ENCODE measurements around the gene RTTN.
"Not testable (repeated sequence)": the region's sequence is repeated elsewhere in the genome, so short reads cannot be mapped to it uniquely, and the experiment has no call there.

Gene RTTN

DNA sequence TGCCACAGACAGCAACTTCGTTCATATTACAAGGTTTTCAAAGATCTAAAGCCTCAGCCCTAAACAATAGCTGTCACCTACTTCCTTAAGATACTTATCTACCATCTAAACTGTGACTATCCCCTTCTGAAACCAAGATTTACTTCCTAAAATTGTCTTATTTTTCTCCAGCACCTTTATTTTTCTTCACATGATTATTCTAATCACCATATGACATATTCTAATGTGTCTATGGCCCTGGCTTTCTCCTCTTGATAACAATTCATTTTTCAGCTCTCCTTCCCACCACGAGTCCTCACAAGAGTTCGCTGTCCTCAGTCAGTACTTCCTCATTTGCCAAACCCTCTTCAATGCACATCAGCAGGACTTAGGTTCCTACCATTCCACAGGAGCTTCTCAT, 53.9 kb downstream of the RTTN start:
- no peak for DNase-seq

DNA sequence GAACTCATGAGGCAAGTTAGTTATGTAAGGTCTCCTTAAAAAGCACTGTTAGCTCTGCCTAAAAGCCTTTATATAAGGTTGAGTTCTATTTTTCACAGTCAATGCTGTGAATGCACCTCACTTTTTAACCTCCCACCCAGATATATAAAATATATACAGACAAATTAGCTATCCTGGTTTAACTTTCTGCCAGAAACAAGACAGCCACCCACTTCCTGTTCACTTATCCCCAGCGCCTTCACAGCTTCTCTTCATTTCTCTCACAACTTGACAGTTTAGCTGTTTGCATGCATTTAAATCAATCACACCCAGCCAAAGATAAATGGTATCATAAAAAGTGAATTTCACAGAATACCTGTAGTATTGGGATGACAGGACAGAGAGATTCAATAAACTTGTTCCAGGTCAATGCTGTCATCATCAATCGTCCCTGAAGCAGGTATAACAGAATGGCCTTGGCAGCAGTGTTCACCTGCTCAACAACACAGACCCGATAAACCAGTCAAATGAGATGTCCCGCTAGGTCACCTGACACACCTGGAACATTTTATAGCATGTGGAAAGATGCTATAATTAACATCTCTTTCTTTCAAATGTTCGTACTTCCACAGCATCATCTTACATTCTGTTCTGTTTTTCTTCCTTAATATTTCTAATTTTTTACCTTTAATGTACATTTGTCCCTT, 55.7 kb downstream of the RTTN start:
- no peak for DNase-seq

DNA sequence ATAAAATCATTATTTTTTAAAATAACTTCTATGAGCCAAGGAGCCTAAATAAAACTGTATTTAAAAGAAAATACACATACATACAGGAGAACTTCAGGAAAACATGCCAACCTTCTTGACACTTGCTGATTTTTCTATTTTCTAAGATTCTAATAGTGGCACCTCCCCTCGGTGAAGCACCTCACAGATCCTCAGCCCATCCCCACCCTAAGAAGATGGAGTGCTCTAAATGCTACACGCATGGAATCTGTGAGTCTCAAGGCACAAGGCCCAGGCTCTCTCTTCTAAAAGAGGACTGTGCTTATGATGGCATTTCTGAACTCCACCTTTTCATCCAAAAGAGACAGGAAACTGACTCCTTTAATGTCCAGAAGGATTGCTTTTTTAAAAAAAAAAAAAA, 56.3 kb downstream of the RTTN start:
- no peak for DNase-seq

DNA sequence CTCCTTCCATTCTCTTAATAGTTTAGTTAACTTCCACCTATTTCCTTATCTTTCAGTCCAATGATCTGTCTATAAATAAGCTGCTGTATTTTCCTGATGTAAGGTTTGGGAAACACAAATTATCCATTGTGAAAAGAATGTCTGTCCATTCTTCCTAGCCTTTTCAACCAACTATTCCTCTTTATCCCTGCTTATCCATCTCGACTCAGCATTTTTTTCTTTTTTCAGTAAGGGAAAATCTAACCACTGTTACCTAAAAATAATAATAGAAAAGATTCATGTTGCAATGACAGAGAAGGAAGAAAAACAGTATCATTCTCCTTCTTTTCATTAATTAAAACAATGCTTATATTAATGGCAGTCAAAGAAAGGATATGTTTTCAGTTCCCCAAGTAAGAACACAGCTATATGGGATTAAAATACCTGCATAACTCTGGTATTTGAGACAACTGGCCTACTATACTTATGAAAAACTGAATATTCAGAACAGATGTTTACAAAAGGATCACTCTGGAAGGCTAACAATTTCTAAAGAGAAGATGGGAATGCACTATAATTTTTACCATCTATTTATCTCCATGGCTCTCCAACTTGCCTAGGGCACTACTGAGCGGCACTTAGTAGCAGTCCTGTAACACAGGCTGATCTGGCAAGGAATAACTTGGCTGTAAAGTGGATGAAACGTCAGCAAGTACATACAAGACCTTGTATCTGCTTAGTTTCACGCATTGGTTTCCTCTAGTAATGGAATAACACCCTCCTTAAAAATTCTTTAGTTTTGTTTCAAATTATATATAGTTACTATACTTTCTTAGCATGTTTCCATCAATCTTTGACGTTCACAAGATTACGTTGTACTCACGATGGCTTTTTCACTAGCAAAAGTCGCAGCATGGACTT, 57.2 kb downstream of the RTTN start:
- no peak for DNase-seq

DNA sequence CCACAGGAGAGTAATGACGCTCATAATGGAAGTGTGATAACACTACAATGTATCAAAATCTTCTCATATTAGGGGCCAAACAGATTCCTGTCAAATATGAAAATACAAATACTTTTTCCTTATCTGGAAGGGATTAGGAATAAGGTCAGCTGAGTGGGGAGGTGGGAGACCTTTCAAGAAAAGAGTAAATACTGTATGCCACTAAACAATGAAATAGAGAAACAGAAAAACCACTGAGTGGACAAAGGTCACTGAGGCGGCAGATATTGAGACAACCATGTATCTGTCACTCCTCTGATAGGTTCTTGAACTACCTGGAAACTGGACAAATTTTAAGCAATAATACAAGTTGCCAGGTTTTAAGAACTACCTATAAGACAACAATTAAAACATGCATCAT, 59.3 kb downstream of the RTTN start:
- no peak for DNase-seq

DNA sequence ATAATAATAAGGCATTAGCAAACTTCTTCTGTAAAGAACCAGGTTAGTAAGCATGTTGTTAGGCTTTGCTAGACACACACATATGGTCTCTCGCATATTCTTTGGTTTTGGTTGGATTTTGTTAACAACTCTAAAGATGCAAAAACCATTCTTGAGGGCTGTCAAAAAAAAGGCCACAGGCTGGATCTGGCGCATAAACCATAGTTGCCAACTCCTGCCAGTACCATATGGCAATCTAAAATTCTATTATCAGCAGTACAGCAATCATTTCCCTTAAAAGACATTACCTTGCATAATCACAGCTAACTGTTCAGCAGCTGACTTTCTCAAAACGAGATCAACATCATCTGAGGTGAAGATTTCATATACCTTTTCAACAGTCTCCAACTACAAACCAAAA, 63.5 kb downstream of the RTTN start:
- DNase-seq: no peak

DNA sequence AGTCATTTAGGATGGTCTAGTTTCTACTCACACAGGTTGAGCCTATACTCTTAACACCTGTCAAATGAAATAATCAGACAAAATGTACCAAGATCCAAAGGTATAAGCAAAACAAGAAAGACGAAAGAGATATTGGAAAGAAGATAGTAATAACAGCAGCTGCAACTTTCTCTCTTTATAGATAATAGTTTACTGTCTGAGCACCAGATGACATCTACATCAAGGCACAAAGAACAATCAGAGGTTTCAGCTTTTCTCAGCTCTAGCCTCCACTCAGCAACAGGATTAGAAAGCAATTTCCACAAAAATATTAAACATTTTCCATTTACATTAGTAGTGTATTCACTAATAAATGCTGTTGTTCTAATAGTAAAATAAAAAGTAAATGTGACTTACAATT, 66.3 kb downstream of the RTTN start:
- DNase-seq: no peak

DNA sequence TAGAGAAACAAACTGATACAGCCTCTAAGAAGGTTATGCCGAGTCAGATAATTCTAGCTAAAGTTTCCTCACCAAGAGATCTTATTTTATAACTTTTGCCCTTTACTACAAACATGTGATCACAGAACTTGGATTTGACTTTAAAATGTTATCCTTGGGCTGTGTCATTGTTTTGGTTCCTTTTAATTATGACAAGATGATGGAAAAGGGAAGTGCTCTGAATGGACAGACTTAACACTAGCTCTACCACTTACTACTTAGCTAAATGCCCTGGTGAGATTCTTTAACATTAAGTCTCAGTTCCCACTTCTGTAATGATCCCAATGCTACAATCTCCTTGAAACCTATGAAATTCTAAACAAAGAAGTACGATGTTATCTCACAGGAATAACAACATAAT, 69.9 kb downstream of the RTTN start:
- DNase-seq: no peak

DNA sequence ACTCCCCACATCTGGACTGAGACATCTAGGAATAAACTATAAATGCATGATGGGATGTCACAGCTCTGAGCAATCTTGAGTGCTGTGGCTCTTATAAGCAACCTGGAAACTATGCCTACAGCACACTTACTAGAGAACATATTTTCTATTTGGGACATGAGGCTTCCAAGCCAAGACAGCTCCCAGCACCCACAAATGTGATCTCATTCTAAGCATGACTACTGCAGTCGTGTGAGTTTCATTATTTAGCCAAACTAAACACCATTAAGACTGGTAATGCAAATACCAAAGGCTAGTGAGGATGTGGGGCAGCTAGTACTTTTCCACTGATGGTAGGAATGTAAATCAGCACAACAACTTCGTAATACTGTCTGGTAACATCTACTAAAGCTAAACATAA, 72.5 kb downstream of the RTTN start:
- no peak for DNase-seq

DNA sequence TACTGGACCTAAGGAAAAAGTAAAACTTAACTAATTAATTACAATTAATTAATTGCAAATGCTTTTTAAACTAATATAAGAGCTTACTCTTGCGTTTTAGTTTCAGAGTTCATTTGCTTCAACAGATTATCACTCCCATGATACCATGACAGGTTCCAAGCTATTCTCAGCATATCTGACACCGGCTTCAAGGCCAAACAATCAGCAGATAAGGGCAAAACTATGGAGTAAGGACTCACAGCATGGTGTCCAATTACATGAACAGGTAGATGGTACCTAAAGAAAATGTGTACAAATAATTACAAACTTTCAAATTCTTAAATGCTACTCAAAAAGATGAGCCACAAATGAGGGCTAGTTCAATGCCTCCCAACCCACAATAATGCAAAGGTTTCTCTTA, 77.2 kb downstream of the RTTN start:
- no peak for DNase-seq

DNA sequence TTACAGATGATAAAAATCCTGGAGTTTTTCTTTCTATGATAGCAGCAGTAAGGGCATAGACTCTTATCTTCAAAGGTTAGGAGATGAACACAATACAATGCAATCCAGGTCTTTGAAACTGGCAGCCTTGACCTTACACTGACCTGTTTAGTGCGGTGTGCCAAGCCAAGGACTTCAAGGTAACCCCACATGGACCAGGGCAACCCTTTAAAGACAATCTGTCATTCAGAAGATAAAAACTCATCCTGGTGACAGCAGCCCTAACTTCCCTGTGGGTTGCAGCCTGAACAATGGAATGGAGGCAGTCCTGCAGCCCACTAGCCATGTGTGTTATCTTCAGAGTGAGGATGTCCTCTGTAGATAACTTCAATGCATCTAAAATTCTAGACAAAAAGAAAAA, 78.1 kb downstream of the RTTN start:
- DNase-seq: no peak

DNA sequence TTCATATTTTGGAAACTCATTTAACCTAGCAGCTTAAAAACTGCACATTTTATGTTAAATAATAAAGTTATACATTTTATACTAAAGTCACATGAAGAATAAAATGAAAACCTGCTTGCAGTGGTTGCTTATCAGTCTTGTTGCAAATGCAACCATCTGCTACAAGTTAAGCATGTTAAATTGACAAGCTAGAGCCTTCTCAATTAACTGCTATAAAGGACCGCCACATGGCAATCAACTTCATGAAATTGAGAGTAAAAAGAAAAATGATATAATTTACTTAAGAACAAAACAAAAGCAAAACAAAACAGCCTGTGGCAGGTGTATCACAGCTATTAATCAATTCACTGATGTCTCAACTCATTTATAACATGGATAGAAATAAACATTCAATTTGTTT, 78.7 kb downstream of the RTTN start:
- DNase-seq: no peak

DNA sequence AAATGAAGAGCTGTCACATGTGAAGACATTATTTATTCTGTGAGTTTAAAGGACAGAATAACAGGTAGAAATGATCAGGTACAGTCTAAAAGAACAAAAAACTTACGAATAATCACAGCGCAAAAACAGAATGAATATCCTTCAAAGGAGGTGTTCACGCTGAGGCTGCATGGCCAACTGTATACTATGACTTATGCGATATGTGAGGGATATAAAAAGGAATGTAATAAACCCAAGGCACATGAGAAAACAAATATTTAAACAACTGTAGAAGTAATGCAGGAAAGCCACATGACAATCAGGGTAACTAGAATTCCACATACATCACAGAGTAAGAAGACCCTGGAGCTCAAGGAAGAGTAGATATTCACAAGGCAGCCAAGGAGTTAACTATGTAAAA, 81.3 kb downstream of the RTTN start:
- DNase-seq: no peak

DNA sequence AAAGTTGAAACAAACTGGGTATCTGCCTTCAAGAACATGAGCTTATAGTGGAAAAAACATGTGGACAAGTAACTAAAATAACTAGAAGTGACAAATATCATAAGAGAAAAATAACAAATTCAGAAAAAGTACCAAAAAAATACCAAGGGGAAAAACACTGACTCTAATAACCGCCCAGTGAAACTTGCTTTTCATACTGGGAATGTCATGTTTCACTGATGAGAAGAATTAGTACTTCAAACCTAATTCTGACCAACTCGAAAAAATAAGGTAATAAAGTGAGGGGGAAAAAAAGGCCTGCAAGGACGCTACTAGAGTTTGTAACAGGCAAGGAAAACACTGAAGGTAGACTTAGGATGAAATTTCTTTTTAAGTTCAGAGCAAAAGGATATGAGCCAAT, 83.6 kb downstream of the RTTN start:
- DNase-seq: no peak

DNA sequence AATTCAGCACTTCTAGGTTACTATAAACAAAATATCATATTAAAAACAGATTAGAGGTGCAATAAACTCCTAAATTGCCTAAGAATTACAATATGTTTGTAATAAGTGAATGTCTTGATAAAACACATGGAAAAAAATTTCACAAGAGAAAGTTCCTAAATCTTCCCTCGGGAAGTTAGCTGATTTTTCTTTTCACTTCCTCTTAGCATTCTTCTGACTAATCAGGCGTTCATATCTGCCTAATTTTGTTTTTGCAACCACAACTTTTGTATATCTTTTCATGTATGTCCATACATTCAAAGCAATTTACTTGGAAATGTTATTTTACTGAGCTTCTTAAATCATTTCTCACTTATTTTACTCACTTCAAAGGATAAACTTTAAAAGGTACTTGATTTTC, 88.5 kb downstream of the RTTN start:
- no peak for DNase-seq

DNA sequence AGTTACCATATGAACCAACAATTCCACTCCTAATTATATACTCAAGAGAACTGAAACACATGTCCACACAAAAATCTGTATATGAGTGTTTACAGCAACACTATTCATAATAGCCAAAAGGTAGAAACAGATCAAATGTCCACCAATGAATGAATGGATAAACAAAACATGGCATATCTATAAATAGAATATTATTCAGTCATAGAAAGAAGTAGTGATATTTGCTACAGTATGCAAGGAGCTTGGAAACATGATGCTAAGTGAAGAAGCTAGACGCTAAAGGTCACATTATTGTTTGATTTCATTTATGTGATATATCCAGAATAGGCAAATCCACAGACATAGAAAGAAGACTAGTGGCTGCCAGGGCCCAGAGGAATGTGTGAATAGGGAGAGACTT, 92.0 kb downstream of the RTTN start:
- DNase-seq: no peak

DNA sequence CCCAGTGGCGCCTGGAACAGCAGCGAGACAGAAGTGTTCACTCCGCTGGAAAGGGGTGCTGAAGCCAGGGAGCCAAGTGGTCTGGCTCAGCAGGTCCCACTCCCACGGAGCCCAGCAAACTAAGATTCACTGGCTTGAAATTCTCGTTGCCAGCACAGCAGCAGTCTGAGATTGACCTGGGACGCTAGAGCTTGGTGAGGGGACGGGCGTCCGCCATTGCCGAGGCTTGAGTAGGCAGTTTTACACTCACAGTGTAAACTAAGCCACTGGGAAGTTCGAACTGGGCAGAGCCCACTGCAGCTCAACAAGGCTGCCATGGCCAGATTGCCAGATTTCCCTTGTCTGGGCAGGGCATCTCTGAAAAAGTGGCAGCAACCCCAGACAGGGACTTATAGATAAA, 94.8 kb downstream of the RTTN start:
- no peak for DNase-seq

DNA sequence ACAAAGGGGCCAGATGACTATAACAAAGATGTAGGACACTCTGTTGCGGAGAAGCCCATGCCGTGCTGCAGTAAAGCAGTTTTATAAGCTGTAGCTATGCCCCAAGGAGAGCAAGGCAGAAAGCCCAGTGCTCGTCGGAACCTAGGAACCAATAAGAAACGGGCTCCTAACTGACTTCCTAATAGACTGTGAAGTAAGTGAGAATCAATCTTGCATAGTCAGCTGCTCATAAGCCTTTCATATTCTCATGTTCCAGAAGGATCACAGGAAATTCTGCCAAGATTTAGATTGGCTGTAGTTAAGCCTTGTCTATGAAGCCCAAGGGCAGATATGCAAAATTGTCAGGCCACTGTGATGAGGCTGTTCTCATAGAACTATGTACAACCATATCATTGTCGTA, 98.4 kb downstream of the RTTN start:
- DNase-seq: no peak

DNA sequence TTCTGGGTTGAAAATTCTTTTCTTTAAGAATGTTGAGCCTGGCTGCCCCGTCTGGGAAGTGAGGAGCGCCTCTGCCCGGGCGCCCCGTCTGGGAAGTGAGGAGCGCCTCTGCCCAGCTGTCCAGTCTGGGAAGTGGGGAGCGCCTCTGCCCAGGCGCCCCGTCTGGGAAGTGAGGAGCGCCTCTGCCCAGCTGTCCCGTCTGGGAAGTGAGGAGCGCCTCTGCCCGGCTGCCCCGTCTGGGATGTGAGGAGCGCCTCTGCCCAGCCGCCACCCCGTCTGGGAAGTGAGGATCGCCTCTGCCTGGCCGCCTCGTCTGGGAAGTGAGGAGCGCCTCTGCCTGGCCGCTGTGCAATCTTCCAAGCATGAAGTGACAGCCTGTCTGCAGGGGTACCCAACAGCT, 102.6 kb downstream of the RTTN start:
- not testable (repeated sequence) for DNase-seq

DNA sequence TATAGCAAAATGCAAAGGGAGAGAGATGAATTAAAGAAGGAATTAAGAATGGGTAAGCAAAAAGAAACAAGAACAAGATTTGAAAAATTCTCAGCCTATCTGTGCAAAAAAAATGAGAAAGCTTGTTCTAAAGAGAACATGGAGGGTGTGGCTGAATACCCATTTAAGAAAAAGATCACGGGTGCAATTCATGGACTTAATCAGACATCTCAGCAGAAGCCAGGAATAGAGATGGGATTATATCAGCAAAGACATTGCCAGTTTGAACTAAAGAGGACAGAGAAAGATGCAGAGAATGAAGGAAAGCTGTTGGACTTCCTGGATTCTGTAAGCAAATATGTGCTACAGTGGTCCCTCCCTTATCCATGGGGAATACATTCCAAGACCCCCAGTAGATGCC, 115.6 kb downstream of the RTTN start:
- no peak for DNase-seq

DNA sequence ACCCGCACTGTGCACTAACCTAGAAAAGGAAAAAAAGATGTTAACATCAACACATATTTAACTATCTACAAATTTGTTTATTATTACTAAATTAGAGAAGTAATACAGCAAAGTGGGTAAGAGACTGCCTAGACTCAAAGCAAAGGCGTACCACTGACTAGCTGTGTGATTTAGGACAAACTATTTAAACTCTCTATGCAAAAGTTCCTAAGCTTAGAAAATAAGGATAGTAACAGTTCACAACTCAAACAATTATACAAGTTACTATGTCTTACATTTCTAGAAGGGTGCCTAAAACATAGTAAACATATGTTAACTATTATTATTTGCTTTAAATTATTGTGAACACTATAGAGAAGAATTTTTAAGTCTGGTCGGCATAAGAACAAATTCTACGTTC, 119.4 kb downstream of the RTTN start:
- no peak for DNase-seq

DNA sequence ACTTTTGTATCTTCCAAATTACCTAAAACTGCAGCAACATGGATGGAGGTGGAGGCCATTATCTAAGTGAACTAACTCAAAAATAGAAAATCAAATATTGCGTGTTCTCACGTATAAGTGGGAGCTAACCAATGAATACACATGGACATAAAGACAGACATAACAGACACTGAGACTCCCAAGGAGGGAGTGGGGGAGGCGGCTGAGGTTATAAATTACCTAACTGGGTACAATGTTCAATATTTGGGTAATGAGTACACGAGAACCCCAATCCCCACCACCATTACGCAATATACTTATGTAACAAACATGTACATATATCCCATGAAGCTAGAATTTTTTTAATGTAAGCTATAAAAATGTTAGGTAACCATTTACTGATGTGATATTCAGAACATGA, 119.8 kb downstream of the RTTN start:
- no peak for DNase-seq

DNA sequence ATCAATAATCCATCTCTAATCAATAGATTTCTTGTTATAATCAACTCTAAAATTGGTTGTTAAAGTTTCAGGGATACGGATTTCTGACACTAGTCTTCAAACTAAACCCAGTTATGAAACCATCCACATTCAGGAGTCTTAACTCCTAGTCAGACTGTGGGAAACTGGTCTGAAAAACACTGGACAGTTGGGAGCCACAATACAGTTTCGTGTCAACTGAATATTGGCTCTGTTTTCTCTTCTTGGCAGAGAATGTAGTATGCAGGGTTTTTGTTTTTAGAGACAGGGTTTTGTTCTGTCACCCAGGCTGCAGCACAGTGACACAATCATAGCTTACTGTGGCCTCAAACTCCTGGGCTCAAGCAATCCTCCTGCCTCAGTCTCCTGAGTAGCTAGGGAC, 123.1 kb downstream of the RTTN start:
- no peak for DNase-seq

DNA sequence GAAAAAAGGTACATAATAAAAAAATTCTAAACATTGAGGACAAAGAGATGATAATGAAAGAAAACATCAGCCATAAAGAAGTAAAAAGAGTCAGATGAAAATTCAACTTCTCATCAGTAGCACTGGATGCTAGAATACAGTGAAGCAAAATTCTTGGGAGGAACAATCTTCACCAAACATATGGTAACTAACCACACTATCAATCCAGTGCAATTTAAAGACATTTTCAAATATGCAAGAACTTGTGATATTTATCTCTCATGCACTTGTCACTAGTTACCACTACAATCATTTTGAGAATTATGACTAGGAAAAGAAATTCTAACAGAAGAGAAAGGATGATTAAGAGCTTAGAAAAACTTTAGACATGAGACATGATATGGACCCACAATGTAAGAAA, 127.4 kb downstream of the RTTN start:
- no peak for DNase-seq

DNA sequence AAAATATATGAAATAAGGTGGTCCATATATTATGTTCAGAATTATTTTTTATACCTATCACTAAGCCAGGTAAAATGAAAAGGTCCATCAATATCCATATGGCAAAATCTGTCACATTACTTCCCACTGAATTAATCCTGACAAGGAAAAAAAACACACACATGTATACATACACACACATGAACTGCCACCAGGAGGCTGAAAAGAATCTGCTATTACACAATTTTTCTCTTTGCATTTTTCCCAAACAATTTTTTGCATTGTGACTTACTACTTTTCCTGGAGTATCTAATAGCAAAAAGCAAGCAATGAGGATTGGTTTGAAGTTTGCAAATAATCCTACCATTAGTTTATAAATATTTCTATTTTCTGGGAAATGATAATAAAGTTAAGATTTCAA, 129.6 kb downstream of the RTTN start:
- no peak for DNase-seq
